Pancreas (tissue), 10 donors: ENCODE data around the gene RBMS3. TPM values are rescaled to one million over a fixed set of nuclear protein-coding genes. Genes with fewer than 3 reads are reported as not detected.

Experiments used
- ATAC-seq, 4 donors: fragments of 200-7000 bp; cut with Tn5 transposase; one replicate each; pipeline versions ENCODE4 v1.8.0 to v1.9.1; 2020; ENCODE audit warnings: mild to moderate bottlenecking in 4 of 4, moderate library complexity in 4 of 4
- DNase-seq, 6 donors: peaks; one replicate each; pipeline ENCODE4 v3.0.0-alpha.2; 2020
- FAIRE-seq: peaks from 2 replicates; lab custom pipeline; 2012; peaks lifted over from hg19 to GRCh38; lab: Jason Lieb, UNC
- H3K27ac ChIP-seq, 4 donors: fragments of 200-600 bp; sonication (generic); 1 replicate in 3 of 4; 2 replicates in 1 of 4; pipeline versions ENCODE4 v1.5.0 to v1.8.0; 2020
- H3K27me3 ChIP-seq, 4 donors: fragments of 200-600 bp; one replicate each; pipeline ENCODE4 v1.8.0; 2021
- H3K36me3 ChIP-seq, 3 donors: fragments of 200-600 bp; sonication (generic) in 1 of 3; one replicate each; pipeline versions ENCODE4 v1.5.0 to v1.8.0; 2020 to 2021
- H3K4me1 ChIP-seq, 3 donors: fragments of 200-600 bp; one replicate each; pipeline ENCODE4 v1.8.0; 2021
- H3K4me3 ChIP-seq, 4 donors: fragments of 200-600 bp; sonication (generic) in 2 of 4; one replicate each; pipeline versions ENCODE4 v1.5.0 to v1.8.0; 2020 to 2021
- H3K9me3 ChIP-seq, 4 donors: fragments of 200-600 bp; one replicate each; pipeline ENCODE4 v1.8.0; 2021
- WGBS, 2 donors: extraction: QIAGEN DNeasy Blood & Tissue Kit; methylation state at CpG; one replicate each; pipeline ENCODE4 v1.1.7; 2013; 5-methylcytosine and 5-hydroxymethylcytosine counted together
- intact Hi-C, 3 donors: fragments of 100-400 bp; cut with DNase I; formaldehyde crosslinking; loops; one replicate each; pipeline versions ENCODE4 v1.11.1 to v1.14.2; 2022
- polyA plus RNA-seq, 2 donors: library from polyadenylated mRNA; stranded (reverse); fragments of 200-250 nt; gene quantifications; one replicate each; pipeline ENCODE4 v1.2.3, GENCODE V29; 2013
- total RNA-seq, 6 donors: library from RNA; stranded (reverse); fragmentation: NEBNext Ultra II Directional in 4 of 6; extraction: Animal tissue kit (Norgen Biotek cat#: 25700) in 4 of 6; gene quantifications; one replicate each; pipeline versions ENCODE4 v1.2.1 to v1.2.4, GENCODE V29; 2021 to 2023
- TF ChIP-seq, protein P1 (sequence below), 4 donors: fragments of 200-600 bp; sonication (generic) in 3 of 4; IDR thresholded peaks; one replicate each; pipeline versions ENCODE4 v1.5.0 to v1.8.0; 2021; ENCODE audit warnings: antibody characterized with exemption in 4 of 4
- donor health status: healthy with polysubstance abuse.
- donor health status: DM: no; HTN: no; CAD: no; lungs with moderate emphysema.
- donor health status: DM: no; HTN: no; CAD: no.
- donor health status: control.
- donor health status: control.
- donor health status: Bipolar disorder and iron deficiency.
- donor health status: DM: yes; HTN: yes; CAD: no.
- donor health status: DM: no; HTN: no; CAD: no.
- donor health status: DM: no; HTN: no; CAD: no.
- donor health status: DM: yes; HTN: yes; CAD: no.

RBMS3 gene
- total and polyA plus RNA-seq, 8 donors, result 4.0 to 10.0 (median 6.6) TPM

DNA sequence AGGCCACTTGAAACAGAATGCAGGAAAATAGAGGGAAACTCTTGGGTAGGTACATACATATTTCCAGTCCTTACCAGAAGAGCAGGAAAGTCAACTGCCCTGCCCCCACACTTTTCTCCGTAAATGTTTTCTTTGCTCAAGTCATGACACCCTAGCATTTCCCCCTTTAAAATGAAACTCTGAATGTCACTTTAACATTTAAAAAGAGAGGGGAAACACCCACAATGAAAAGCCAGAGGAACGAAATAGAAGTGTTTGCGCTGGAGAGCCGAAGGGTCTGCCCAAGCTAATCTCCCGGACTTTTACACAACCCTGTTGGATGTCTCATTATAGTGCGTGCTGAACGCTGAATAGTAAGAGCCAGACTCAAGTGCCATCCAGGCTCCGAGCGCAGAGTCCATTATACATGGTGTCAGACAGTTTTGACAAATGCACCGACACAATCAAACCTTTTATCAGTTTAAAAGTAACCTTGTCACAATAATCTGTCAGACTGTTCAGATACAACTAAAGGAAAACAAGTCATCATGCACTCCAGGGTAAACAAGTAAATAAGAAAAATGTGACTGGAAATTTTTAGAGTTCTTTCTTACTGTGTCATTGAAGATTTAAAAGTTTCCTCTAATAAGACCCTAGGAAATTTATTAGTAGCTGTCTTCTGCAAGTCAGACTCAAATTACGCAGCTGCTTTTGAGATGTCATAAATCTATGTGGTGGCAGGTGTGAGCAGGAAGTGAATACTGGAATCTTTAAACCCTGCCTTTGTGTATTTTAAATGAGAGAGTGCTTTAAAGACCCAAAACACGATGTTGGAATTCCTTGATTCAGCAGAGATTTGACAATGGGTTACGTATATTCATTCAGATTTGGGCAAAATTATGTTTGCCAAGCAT lies 159.8 kb downstream of the RBMS3 start:
- Histone ChIP-seq H3K36me3 (no peaks in the 10 kb centered on the region), H3K4me3 (peak overlapping the region in 1 of 4 donors; percentile 17), H3K9me3 (no peaks in the 10 kb centered on the region), H3K27me3 (no peaks in the 10 kb centered on the region), H3K27ac (peak overlapping the region in 1 of 4 donors; percentile 48), H3K4me1 (no peaks in the 10 kb centered on the region)
- DNase-seq (no peak), FAIRE-seq (no peak), ATAC-seq (peak in 3 of 4 donors; percentile 69 to 71 (median 71))
- TF ChIP-seq, protein P1, sequence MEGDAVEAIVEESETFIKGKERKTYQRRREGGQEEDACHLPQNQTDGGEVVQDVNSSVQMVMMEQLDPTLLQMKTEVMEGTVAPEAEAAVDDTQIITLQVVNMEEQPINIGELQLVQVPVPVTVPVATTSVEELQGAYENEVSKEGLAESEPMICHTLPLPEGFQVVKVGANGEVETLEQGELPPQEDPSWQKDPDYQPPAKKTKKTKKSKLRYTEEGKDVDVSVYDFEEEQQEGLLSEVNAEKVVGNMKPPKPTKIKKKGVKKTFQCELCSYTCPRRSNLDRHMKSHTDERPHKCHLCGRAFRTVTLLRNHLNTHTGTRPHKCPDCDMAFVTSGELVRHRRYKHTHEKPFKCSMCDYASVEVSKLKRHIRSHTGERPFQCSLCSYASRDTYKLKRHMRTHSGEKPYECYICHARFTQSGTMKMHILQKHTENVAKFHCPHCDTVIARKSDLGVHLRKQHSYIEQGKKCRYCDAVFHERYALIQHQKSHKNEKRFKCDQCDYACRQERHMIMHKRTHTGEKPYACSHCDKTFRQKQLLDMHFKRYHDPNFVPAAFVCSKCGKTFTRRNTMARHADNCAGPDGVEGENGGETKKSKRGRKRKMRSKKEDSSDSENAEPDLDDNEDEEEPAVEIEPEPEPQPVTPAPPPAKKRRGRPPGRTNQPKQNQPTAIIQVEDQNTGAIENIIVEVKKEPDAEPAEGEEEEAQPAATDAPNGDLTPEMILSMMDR (IDR thresholded peaks at IDR 0.05), result no peak
- 11% methylated on average over 13 of the region's 13 CpGs for WGBS, 2 donors
- intact Hi-C loops, result no loop called here

GRCh38 chr3:29441422-29441821 lies 160.6 kb downstream of the RBMS3 start:
- FAIRE-seq (no peak), ATAC-seq (no peak), DNase-seq (no peak)
- Histone ChIP-seq H3K4me3 (no peak overlapping the region), H3K4me1 (no peaks in the 10 kb centered on the region), H3K9me3 (no peaks in the 10 kb centered on the region), H3K36me3 (no peaks in the 10 kb centered on the region), H3K27me3 (no peaks in the 10 kb centered on the region), H3K27ac (no peak overlapping the region)
- TF ChIP-seq, protein P1 (IDR thresholded peaks at IDR 0.05), result no peak
- intact Hi-C loops, result no loop called here
- WGBS, 2 donors, result 30 to 32% methylated on average over 3 of the region's 3 CpGs

GRCh38 chr3:29447946-29448627 lies 167.2 kb downstream of the RBMS3 start:
- no peak overlapping the region for H3K4me3 ChIP-seq
- intact Hi-C loops, result no loop called here
- FAIRE-seq (no peak), ATAC-seq (no peak), DNase-seq (no peak)
- H3K36me3 ChIP-seq, result no peaks in the 10 kb centered on the region
- no peaks in the 10 kb centered on the region for H3K27me3 ChIP-seq
- WGBS, 2 donors, result 72 to 75% methylated on average over 9 of the region's 9 CpGs
- H3K4me1 ChIP-seq, result peaks cover 0 to 8% (median 7%) of the 10 kb centered on the region in 3 donors
- TF ChIP-seq, protein P1 (IDR thresholded peaks at IDR 0.05), result no peak
- H3K27ac ChIP-seq, result no peak overlapping the region
- H3K9me3 ChIP-seq, result no peaks in the 10 kb centered on the region

DNA sequence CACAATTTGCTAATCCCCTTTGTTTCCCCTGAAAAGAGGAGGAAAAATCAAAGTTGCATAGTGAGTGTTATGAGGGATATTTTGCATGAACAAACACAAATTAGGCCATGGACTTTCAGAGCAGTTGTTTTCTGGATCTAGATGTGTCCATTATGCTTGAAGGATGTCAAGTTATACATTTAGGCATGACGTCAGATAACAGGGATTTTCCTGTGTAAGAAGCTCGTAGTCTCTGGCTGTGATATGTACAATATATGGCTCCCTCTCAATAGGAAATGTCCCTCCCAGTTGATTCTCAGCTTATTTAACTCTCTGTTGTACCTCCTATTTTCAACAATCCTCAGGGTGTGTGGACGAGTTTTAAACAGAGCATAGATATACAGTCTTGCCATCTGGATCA lies 171.0 kb downstream of the RBMS3 start:
- intact Hi-C loops, result no loop called here
- no peak for ATAC-seq

More for the DNA sequence above, 171.0 kb downstream of the RBMS3 start:
- DNase-seq (no peak), FAIRE-seq (no peak)
- Histone ChIP-seq H3K36me3 (no peaks in the 10 kb centered on the region), H3K27me3 (no peaks in the 10 kb centered on the region), H3K9me3 (no peaks in the 10 kb centered on the region), H3K27ac (no peak overlapping the region), H3K4me3 (no peak overlapping the region), H3K4me1 (peaks cover 0 to 18% (median 15%) of the 10 kb centered on the region in 3 donors)
- TF ChIP-seq, protein P1 (IDR thresholded peaks at IDR 0.05), result no peak
- WGBS, 2 donors, result 63 to 66% methylated on average over 3 of the region's 3 CpGs
